DND-41 (cell line): Measurements from ENCODE around the gene SEMA3E.

ENCODE experiments used
- CTCF ChIP-seq: IDR thresholded peaks from 2 replicates; pipeline ENCODE4 v1.5.1; 2012; ENCODE audit warnings: borderline replicate concordance, low read length, moderate library complexity, mild to moderate bottlenecking; ENCODE audit not compliant: poor library complexity, severe bottlenecking; ENCODE audit errors: extremely low read depth
- EZH2 ChIP-seq: IDR thresholded peaks from 3 replicates; pipeline ENCODE4 v1.6.1; 2012; ENCODE audit warnings: borderline replicate concordance, low read depth, mild to moderate bottlenecking, moderate library complexity, low read length, inconsistent platforms; ENCODE audit not compliant: severe bottlenecking

GRCh38 chr7:83514977-83515376 is 134.0 kb downstream of the SEMA3E start:
- TF ChIP-seq CTCF (no peak), EZH2 (no peak)
